Measurements from ENCODE around the gene PAPOLB. TPM values are rescaled to one million over a fixed set of nuclear protein-coding genes. Genes with fewer than 3 reads are reported as not detected.
A peak's percentile ranks its signal among the peaks of the same experiment; 100 is the strongest.

The PAPOLB gene
- total RNA-seq, 1 donor from 2014 or later = 0.07 TPM

DNA sequence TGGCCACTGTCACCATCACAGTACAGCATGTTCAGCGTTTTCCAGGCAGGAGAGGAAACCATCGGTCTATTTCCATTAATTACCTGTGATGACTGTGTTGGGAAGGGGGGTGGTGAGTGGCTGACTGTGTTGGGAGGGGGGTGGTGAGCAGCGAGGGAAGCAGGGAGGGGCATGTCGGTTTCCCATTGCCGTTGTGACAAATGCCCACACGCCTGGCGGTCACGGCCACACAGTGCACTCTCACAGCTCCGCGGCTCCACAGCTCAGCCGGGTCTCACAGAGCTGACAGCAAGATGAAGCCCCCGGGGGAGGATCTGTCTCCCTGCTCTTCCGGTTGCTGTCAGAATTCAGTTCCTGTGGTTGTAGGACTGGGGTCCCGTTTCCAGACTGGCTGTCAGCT is 47.4 kb downstream of the PAPOLB start:
- intact Hi-C loops (cut with micrococcal nuclease) = no loop called here
- ATAC-seq (ENCODE audit: low read depth) (no peak), DNase-seq (no peak)
- no peak for TF ChIP-seq CTCF (IDR thresholded peaks at IDR 0.05)
- no peaks in the 10 kb centered on the region for H3K9me3 Mint-ChIP-seq
- peaks cover 24% of the 10 kb centered on the region for H3K27me3 Mint-ChIP-seq
- H3K27ac Mint-ChIP-seq = no peak overlapping the region
- no peaks in the 10 kb centered on the region for H3K36me3 Mint-ChIP-seq (ENCODE audit: low read depth)
- CTCF ChIA-PET = interaction anchor here (0.7 kb wide), 1 partner anchor 23 kb away, joined by 3 read pairs; no protein-coding TSS in a partner anchor
- peaks cover 8% of the 10 kb centered on the region for H3K4me1 Mint-ChIP-seq
- POLR2A ChIA-PET = interaction anchor here (0.5 to 0.8 kb wide), 2 partner anchors 39 to 90 kb away, joined by 3 to 4 read pairs; partner anchors contain the start of gene AP5Z1
- H3K4me3 Mint-ChIP-seq = no peak overlapping the region

GRCh38 chr7:4809666-4810065 is 52.2 kb downstream of the PAPOLB start:
- no peak for DNase-seq
- peaks cover 24% of the 10 kb centered on the region for H3K27me3 Mint-ChIP-seq
- POLR2A ChIA-PET = interaction anchor here (0.5 to 1.2 kb wide), 2 partner anchors 16 to 1705 kb away, joined by 3 read pairs; no protein-coding TSS in a partner anchor

DNA sequence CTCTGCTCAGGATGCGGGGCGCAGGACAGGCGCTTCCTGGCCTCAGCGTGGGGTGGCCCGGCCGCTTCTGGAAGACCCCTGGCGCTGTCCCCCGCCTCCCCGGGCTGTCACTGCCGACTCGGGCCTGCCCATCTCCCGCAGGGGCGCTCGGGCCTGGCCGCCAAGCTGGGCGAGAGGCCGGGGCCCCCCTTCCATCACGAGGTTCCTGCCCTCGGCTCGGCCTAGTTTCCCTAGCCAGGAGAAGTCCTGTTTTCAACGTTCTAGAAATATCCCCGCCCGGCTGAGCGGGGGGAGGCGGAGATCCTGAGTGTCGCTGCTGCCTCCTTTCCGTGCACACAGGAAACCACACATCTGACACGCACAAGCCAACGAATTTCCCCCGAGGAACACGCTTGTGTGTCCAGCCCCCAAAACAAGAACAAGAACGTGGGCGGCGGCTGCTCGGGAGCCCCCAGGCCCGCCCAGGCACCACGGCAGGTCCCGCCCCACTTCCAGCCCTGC is 52.7 kb downstream of the PAPOLB start:
- POLR2A ChIA-PET = interaction anchor here (1.2 kb wide), 1 partner anchor 16 kb away, joined by 3 read pairs; no protein-coding TSS in a partner anchor
- Mint-ChIP-seq H3K27me3 (peaks cover 19% of the 10 kb centered on the region), H3K4me3 (peak overlapping the region; percentile 78), H3K27ac (no peak overlapping the region), H3K36me3 (ENCODE audit: low read depth) (no peaks in the 10 kb centered on the region), H3K9me3 (no peaks in the 10 kb centered on the region), H3K4me1 (peaks cover 11% of the 10 kb centered on the region)
- TF ChIP-seq CTCF (IDR thresholded peaks at IDR 0.05) = no peak
- ATAC-seq (ENCODE audit: low read depth) (peak; percentile 61), DNase-seq (no peak)
- CTCF ChIA-PET = interaction anchor here (1.0 to 1.2 kb wide), 2 partner anchors 10 to 165 kb away, joined by 3 to 4 read pairs; no protein-coding TSS in a partner anchor
- intact Hi-C loops (cut with micrococcal nuclease) = no loop called here

More at GRCh38 chr7:4809666-4810065, 52.2 kb downstream of the PAPOLB start:
- peak; percentile 23 for ATAC-seq (ENCODE audit: low read depth)
- no peaks in the 10 kb centered on the region for H3K9me3 Mint-ChIP-seq
- H3K4me3 Mint-ChIP-seq = peak overlapping the region; percentile 68
- peaks cover 11% of the 10 kb centered on the region for H3K4me1 Mint-ChIP-seq
- H3K36me3 Mint-ChIP-seq (ENCODE audit: low read depth) = no peaks in the 10 kb centered on the region
- TF ChIP-seq CTCF (IDR thresholded peaks at IDR 0.05) = no peak
- no peak overlapping the region for H3K27ac Mint-ChIP-seq
- intact Hi-C loops (cut with micrococcal nuclease) = no loop called here
- CTCF ChIA-PET = interaction anchor here (1.0 to 1.2 kb wide), 2 partner anchors 11 to 164 kb away, joined by 3 to 4 read pairs; no protein-coding TSS in a partner anchor

GRCh38 chr7:4808565-4808964 is 53.3 kb downstream of the PAPOLB start:
- no peak for ATAC-seq (ENCODE audit: low read depth)
- Mint-ChIP-seq H3K9me3 (no peaks in the 10 kb centered on the region), H3K36me3 (ENCODE audit: low read depth) (no peaks in the 10 kb centered on the region), H3K4me3 (no peak overlapping the region), H3K27ac (no peak overlapping the region), H3K4me1 (peaks cover 11% of the 10 kb centered on the region), H3K27me3 (peaks cover 14% of the 10 kb centered on the region)
- CTCF ChIA-PET = interaction anchor here (1.0 kb wide), 1 partner anchor 16 kb away, joined by 3 read pairs; no protein-coding TSS in a partner anchor
- POLR2A ChIA-PET = interaction anchor here (1.2 kb wide), 1 partner anchor 15 kb away, joined by 3 read pairs; no protein-coding TSS in a partner anchor
- no peak for DNase-seq
- intact Hi-C loops (cut with micrococcal nuclease) = no loop called here
- no peak for TF ChIP-seq CTCF (IDR thresholded peaks at IDR 0.05)

- H3K9me3 Mint-ChIP-seq = no peaks in the 10 kb centered on the region
- intact Hi-C loops (cut with micrococcal nuclease) = no loop called here
- ATAC-seq (ENCODE audit: low read depth) (no peak), DNase-seq (no peak)
- peaks cover 11% of the 10 kb centered on the region for H3K4me1 Mint-ChIP-seq
- CTCF ChIA-PET = interaction anchor here (1.0 kb wide), 1 partner anchor 16 kb away, joined by 3 read pairs; no protein-coding TSS in a partner anchor
- no peaks in the 10 kb centered on the region for H3K36me3 Mint-ChIP-seq (ENCODE audit: low read depth)
- no peak overlapping the region for H3K27ac Mint-ChIP-seq
- POLR2A ChIA-PET = no interaction called here
- no peak overlapping the region for H3K4me3 Mint-ChIP-seq
- no peak for TF ChIP-seq CTCF (IDR thresholded peaks at IDR 0.05)
- peaks cover 9% of the 10 kb centered on the region for H3K27me3 Mint-ChIP-seq
Observed at GRCh38 chr7:4808026-4808425, 53.8 kb downstream of the PAPOLB start.

Other genes with a start within 250 kb of the PAPOLB start
- 37.5 and 42.7 TPM in 2 replicates for gene FOXK1, start 179.7 kb downstream of the PAPOLB start, total RNA-seq
- 98.3 and 111 TPM in 2 replicates for gene AP5Z1, start 86.4 kb downstream of the PAPOLB start, total RNA-seq
- gene RADIL, start 21.7 kb upstream of the PAPOLB start, total RNA-seq = not detected in 2 replicates
- gene MMD2, start 97.2 kb upstream of the PAPOLB start, total RNA-seq = not detected in 2 replicates
- gene RBAK, start 183.8 kb upstream of the PAPOLB start, total RNA-seq = 16.3 and 20.2 TPM in 2 replicates

Data from activated B cell treated with CpG ODN at 0.5 μM for 24 hours (primary cell).